Measurements from ENCODE around the gene OR7C2. TPM values are rescaled to one million over a fixed set of nuclear protein-coding genes. Genes with fewer than 3 reads are reported as not detected.

Gene OR7C2
- polyA plus RNA-seq, 1 donor from 2014 or later: not detected

DNA sequence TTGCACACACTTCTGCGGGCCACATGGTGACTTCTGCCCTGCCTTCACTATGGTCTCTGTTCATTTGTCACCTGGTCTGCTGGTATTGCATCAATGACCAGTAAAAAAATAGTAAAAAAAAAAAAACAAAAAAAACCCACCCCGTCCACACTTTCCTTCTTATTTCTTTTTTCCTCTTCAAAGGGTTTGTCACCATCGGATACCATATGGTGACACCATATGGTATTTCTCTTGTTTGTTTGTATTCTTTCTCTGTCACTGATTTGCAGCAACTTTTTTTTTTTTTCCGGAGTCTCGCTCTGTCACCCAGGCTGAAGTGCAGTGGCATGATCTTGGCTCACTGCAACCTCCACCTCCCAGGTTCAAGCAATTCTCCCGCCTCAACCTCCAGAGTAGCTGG, 26.2 kb upstream of the OR7C2 start:
- Histone ChIP-seq H3K9me3 (ENCODE audit: low read length) (no peaks in the 10 kb centered on the region), H2AFZ (ENCODE audit: low read depth, low read length) (no peak overlapping the region), H3K4me2 (ENCODE audit: low read length) (no peak overlapping the region), H3K36me3 (ENCODE audit: insufficient read depth, low read length) (no peaks in the 10 kb centered on the region), H3K9me2 (ENCODE audit: insufficient read depth, low read length) (no peaks in the 10 kb centered on the region), H3K27me3 (ENCODE audit: insufficient read depth, low read depth, low read length) (no peaks in the 10 kb centered on the region), H3F3A (ENCODE audit: insufficient read depth, low read length, poor library complexity, severe bottlenecking) (no peaks in the 10 kb centered on the region), H3K4me3 (ENCODE audit: low read length) (no peak overlapping the region), H4K20me1 (ENCODE audit: insufficient read depth) (no peaks in the 10 kb centered on the region), H3K27ac (ENCODE audit: low read length) (no peak overlapping the region), H3K9ac (ENCODE audit: low read length) (no peak overlapping the region), H3K79me2 (replicated peaks; ENCODE audit: insufficient read depth, low read length) (no peaks in the 10 kb centered on the region)
- TF ChIP-seq MXI1 (conservative IDR thresholded peaks at IDR 0.05; ENCODE audit: poor library complexity, severe bottlenecking): no peak
- TF ChIP-seq, protein P1, sequence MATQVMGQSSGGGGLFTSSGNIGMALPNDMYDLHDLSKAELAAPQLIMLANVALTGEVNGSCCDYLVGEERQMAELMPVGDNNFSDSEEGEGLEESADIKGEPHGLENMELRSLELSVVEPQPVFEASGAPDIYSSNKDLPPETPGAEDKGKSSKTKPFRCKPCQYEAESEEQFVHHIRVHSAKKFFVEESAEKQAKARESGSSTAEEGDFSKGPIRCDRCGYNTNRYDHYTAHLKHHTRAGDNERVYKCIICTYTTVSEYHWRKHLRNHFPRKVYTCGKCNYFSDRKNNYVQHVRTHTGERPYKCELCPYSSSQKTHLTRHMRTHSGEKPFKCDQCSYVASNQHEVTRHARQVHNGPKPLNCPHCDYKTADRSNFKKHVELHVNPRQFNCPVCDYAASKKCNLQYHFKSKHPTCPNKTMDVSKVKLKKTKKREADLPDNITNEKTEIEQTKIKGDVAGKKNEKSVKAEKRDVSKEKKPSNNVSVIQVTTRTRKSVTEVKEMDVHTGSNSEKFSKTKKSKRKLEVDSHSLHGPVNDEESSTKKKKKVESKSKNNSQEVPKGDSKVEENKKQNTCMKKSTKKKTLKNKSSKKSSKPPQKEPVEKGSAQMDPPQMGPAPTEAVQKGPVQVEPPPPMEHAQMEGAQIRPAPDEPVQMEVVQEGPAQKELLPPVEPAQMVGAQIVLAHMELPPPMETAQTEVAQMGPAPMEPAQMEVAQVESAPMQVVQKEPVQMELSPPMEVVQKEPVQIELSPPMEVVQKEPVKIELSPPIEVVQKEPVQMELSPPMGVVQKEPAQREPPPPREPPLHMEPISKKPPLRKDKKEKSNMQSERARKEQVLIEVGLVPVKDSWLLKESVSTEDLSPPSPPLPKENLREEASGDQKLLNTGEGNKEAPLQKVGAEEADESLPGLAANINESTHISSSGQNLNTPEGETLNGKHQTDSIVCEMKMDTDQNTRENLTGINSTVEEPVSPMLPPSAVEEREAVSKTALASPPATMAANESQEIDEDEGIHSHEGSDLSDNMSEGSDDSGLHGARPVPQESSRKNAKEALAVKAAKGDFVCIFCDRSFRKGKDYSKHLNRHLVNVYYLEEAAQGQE (IDR thresholded peaks at IDR 0.05; ENCODE audit: borderline replicate concordance): no peak
- no peak for TF ChIP-seq EZH2 (IDR thresholded peaks at IDR 0.05; ENCODE audit: borderline replicate concordance, insufficient read depth, low read length, poor library complexity, severe bottlenecking)
- no peak for TF ChIP-seq RAD21 (conservative IDR thresholded peaks at IDR 0.05)
- no peak for TF ChIP-seq EP300 (conservative IDR thresholded peaks at IDR 0.05; ENCODE audit: poor library complexity, severe bottlenecking)

DNA sequence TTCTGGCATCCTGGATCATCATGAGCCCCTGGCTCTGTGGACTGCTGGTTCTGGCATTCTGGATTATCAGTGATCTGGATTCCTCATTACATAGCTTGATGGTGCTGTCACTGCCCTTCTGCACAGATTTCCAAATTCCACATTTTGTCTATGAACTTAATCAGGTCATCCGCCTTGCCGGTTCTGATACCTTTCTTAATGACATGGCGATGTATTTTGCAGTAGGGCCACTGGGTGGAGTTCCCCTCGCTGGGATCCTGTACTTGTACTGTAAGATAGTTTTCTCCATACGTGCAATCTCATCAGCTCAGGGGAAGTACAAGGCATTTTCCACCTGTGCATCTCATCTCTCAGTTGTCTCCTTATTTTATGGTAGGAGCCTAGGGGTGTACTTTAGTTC, 24.4 kb upstream of the OR7C2 start:
- no peaks in the 10 kb centered on the region for H4K20me1 ChIP-seq (ENCODE audit: insufficient read depth)
- H3K27me3 ChIP-seq (ENCODE audit: insufficient read depth, low read depth, low read length): no peaks in the 10 kb centered on the region
- H3F3A ChIP-seq (ENCODE audit: insufficient read depth, low read length, poor library complexity, severe bottlenecking): no peaks in the 10 kb centered on the region
- no peaks in the 10 kb centered on the region for H3K9me3 ChIP-seq (ENCODE audit: low read length)
- no peaks in the 10 kb centered on the region for H3K9me2 ChIP-seq (ENCODE audit: insufficient read depth, low read length)
- H2AFZ ChIP-seq (ENCODE audit: low read depth, low read length): no peak overlapping the region
- no peaks in the 10 kb centered on the region for H3K79me2 ChIP-seq (replicated peaks; ENCODE audit: insufficient read depth, low read length)
- no peak overlapping the region for H3K9ac ChIP-seq (ENCODE audit: low read length)
- H3K4me3 ChIP-seq (ENCODE audit: low read length): no peak overlapping the region
- H3K4me2 ChIP-seq (ENCODE audit: low read length): no peak overlapping the region
- no peak for TF ChIP-seq SMC3 (conservative IDR thresholded peaks at IDR 0.05; ENCODE audit: poor library complexity)
- TF ChIP-seq RAD21 (conservative IDR thresholded peaks at IDR 0.05): no peak
- TF ChIP-seq, protein P2, sequence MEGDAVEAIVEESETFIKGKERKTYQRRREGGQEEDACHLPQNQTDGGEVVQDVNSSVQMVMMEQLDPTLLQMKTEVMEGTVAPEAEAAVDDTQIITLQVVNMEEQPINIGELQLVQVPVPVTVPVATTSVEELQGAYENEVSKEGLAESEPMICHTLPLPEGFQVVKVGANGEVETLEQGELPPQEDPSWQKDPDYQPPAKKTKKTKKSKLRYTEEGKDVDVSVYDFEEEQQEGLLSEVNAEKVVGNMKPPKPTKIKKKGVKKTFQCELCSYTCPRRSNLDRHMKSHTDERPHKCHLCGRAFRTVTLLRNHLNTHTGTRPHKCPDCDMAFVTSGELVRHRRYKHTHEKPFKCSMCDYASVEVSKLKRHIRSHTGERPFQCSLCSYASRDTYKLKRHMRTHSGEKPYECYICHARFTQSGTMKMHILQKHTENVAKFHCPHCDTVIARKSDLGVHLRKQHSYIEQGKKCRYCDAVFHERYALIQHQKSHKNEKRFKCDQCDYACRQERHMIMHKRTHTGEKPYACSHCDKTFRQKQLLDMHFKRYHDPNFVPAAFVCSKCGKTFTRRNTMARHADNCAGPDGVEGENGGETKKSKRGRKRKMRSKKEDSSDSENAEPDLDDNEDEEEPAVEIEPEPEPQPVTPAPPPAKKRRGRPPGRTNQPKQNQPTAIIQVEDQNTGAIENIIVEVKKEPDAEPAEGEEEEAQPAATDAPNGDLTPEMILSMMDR (IDR thresholded peaks at IDR 0.05; ENCODE audit: poor library complexity, severe bottlenecking): no peak
- TF ChIP-seq TAF1 (IDR thresholded peaks at IDR 0.05; ENCODE audit: low read depth): no peak
- TF ChIP-seq POLR2AphosphoS5 (IDR thresholded peaks at IDR 0.05): no peak
- no peaks in the 10 kb centered on the region for H3K36me3 ChIP-seq (ENCODE audit: insufficient read depth, low read length)
- no peak overlapping the region for H3K27ac ChIP-seq (ENCODE audit: low read length)

DNA sequence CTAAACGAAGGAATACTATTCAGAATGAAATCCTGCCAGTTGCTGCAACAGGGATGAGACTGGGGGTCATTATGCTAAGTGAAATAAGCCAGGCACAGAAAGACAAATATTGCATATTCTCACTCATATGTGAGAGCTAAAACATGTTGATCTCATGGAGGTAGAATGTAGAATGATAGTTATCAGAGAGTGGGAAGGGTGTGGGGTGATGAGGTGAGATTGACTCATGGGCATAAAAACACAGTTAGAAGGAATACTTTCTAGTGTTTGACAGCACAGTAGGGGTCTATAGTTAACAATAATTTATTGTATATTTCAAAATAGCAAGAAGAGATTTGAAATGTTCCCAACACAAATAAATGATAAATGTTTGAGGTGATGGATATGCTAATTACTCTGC, 7.8 kb upstream of the OR7C2 start:
- H3K27me3 ChIP-seq (ENCODE audit: insufficient read depth, low read depth, low read length): no peaks in the 10 kb centered on the region
- no peaks in the 10 kb centered on the region for H3K79me2 ChIP-seq (replicated peaks; ENCODE audit: insufficient read depth, low read length)
- no peak overlapping the region for H2AFZ ChIP-seq (ENCODE audit: low read depth, low read length)
- H3K9me3 ChIP-seq (ENCODE audit: low read length): no peaks in the 10 kb centered on the region
- no peak for TF ChIP-seq TAF1 (IDR thresholded peaks at IDR 0.05; ENCODE audit: low read depth)
- TF ChIP-seq, protein P2 (IDR thresholded peaks at IDR 0.05; ENCODE audit: poor library complexity, severe bottlenecking): no peak
- TF ChIP-seq MXI1 (conservative IDR thresholded peaks at IDR 0.05; ENCODE audit: poor library complexity, severe bottlenecking): no peak
- no peak for TF ChIP-seq POLR2AphosphoS5 (IDR thresholded peaks at IDR 0.05)
- no peak for TF ChIP-seq EP300 (conservative IDR thresholded peaks at IDR 0.05; ENCODE audit: poor library complexity, severe bottlenecking)
- TF ChIP-seq, protein P1 (IDR thresholded peaks at IDR 0.05; ENCODE audit: borderline replicate concordance): no peak
- no peak for TF ChIP-seq EZH2 (IDR thresholded peaks at IDR 0.05; ENCODE audit: borderline replicate concordance, insufficient read depth, low read length, poor library complexity, severe bottlenecking)
- TF ChIP-seq RAD21 (conservative IDR thresholded peaks at IDR 0.05): no peak
- TF ChIP-seq SMC3 (conservative IDR thresholded peaks at IDR 0.05; ENCODE audit: poor library complexity): no peak
- H3F3A ChIP-seq (ENCODE audit: insufficient read depth, low read length, poor library complexity, severe bottlenecking): no peaks in the 10 kb centered on the region
- no peaks in the 10 kb centered on the region for H4K20me1 ChIP-seq (ENCODE audit: insufficient read depth)
- no peak overlapping the region for H3K4me3 ChIP-seq (ENCODE audit: low read length)
- H3K27ac ChIP-seq (ENCODE audit: low read length): no peak overlapping the region
- H3K9me2 ChIP-seq (ENCODE audit: insufficient read depth, low read length): no peaks in the 10 kb centered on the region
- H3K4me2 ChIP-seq (ENCODE audit: low read length): no peak overlapping the region
- H3K36me3 ChIP-seq (ENCODE audit: insufficient read depth, low read length): no peaks in the 10 kb centered on the region
- H3K9ac ChIP-seq (ENCODE audit: low read length): no peak overlapping the region

Data from neural cell (in vitro differentiated cells).